GM21381 (cell line): Measurements from ENCODE around the gene BTNL2.
A peak's percentile ranks its signal among the peaks of the same experiment; 100 is the strongest.
"Not testable (repeated sequence)": the region's sequence is repeated elsewhere in the genome, so short reads cannot be mapped to it uniquely, and the experiment has no call there.

Experiments
- ATAC-seq: cut with Tn5 transposase; IDR thresholded peaks from one replicate; pipeline ENCODE4 v1.9.1; 2021; ENCODE audit warnings: mild to moderate bottlenecking, moderate library complexity; ENCODE audit not compliant: unreplicated experiment

The BTNL2 gene, protein sequence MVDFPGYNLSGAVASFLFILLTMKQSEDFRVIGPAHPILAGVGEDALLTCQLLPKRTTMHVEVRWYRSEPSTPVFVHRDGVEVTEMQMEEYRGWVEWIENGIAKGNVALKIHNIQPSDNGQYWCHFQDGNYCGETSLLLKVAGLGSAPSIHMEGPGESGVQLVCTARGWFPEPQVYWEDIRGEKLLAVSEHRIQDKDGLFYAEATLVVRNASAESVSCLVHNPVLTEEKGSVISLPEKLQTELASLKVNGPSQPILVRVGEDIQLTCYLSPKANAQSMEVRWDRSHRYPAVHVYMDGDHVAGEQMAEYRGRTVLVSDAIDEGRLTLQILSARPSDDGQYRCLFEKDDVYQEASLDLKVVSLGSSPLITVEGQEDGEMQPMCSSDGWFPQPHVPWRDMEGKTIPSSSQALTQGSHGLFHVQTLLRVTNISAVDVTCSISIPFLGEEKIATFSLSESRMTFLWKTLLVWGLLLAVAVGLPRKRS

DNA sequence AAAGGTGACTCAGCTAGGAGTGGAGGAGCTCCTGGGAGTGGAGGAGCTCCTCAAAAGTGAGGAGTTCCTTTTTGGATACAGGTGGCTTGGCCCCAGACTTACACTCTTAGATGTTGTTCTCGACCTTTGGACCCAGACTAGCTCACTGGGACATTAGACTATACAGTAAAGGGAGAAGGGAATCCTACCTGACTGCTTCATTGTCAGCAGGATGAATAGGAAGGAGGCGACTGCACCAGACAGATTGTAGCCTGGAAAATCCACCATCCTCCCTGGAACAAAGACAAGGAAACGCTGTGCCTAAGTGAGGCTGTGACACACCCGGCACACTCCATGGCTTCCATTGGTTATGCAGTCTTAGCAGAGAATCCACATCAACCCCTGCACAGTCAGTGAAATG is at the start of gene BTNL2:
BTNL2 (minus strand) TSS at position 325 of the 400 bp plus-strand sequence; CDS start at position 267, 58 bp downstream.
- no peak for ATAC-seq

DNA sequence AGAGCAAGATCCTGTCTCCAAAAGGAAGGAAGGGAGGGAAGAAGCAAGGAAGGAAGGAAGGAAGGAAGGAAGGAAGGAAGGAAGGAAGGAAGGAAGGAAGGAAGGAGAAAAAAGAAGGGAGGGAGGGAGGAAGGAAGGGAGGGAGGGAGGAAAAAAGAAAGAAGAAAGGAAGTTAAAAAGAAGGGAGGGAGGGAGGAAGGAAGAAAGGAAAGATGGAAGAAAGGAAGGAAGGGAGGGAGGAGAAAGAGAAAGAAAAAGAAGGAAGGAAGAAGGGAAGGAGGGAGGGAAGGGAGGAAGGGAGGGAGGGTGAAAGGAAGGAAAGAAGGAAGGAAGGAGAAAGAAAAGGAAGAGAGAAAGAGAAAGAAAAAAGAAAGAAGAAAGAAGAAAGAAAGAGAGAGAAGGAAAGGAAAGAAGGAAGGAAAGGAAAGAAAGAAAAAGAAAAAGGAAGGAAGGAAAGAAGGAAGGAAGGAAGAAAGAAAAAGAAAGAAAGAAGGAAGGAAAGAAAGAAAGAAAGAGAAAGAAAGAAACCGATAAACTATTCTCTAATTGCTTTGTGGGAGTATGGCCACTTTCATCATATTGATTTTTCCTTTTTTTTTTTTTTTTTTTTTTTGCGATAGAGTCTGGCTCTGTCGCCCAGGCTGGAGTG is 42.2 kb upstream of the BTNL2 start:
- no peak for ATAC-seq

DNA sequence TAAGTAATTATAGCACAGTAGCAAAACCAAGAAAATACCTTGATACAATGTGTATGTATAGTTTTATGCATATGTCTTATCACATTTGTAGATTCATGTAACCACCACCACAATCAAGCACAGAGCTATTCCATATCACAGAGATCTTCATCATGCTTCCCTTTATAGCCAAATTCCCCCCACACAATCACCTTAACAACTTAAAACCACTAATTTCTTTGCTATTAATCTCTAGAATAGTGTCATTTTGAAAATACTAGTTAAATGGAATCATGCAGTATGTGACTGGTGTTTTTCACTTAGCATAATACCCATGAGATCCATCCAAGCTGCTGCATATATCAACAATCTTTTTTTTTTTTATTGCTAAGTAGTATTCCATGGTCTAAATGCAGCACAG is 41.0 kb upstream of the BTNL2 start:
- ATAC-seq, result no peak

DNA sequence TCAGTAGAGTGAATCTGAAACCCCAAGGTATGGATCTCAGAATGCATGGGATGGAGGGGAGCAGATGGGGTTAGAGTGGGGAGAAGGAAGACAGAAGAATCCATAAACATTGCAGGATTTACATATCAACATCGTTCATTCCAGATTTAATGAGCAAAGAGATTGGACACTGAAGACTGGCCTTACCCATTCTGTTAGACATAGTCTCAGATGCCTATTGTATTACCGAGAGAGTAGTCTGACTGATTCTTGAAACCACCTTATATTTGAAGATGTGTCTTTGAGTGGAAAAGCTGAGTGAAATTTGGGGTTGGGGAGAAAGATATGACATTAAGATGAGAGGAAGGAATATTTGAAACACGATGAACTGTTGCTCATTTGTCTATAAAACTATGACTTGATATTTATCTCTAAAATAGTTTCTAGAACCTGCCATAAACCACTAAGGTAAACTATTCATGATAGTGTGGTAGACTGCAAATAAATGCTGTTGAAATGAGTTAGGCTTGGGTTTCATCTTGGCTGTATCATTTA is 38.4 kb upstream of the BTNL2 start:
- no peak for ATAC-seq

DNA sequence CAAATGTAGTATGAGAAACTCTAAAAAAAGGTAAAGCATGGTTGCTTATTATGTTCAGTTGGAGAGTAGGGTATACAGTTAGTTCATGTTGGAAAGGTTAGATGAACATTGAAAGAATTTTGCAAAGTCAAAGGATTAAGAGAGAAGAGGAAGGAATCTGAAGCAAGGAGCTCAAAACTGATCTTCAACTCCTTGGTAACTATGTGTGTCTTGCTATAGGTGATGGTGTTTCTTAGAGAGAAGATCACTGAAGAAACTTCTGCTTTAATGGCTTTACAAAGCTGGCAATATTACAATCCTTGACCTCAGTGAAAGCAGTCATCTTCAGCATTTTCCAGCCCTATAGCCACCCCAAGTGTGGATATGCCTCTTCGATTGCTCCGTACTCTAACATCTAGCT is 37.5 kb upstream of the BTNL2 start:
- ATAC-seq, result no peak

DNA sequence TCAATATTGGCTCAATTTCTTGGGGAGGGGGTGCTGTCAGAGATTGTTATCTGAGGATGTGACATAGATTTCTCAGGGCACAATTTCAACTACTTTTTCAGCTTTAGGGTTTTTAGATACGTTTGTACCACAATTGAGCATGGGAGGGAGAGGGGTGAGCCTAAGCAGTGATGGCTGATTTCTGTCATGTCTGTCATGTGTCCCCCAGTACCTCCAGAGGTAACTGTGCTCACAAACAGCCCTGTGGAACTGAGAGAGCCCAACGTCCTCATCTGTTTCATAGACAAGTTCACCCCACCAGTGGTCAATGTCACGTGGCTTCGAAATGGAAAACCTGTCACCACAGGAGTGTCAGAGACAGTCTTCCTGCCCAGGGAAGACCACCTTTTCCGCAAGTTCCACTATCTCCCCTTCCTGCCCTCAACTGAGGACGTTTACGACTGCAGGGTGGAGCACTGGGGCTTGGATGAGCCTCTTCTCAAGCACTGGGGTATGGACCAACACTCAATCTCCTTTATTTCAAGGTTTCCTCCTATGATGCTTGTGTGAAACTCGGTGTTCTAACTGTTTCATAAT is 36.1 kb upstream of the BTNL2 start:
- no peak for ATAC-seq

DNA sequence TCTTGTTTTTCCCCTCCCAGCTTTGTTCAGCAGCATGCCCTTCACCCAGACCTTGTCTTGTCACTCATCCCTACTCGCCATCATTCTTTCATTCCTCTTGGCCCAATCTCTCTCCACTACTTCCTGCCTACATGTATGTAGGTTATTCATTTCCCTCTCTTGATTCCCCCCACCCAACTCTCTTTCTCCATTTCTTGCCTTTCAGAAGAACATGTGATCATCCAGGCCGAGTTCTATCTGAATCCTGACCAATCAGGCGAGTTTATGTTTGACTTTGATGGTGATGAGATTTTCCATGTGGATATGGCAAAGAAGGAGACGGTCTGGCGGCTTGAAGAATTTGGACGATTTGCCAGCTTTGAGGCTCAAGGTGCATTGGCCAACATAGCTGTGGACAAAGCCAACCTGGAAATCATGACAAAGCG is 35.3 kb upstream of the BTNL2 start:
- no peak for ATAC-seq

DNA sequence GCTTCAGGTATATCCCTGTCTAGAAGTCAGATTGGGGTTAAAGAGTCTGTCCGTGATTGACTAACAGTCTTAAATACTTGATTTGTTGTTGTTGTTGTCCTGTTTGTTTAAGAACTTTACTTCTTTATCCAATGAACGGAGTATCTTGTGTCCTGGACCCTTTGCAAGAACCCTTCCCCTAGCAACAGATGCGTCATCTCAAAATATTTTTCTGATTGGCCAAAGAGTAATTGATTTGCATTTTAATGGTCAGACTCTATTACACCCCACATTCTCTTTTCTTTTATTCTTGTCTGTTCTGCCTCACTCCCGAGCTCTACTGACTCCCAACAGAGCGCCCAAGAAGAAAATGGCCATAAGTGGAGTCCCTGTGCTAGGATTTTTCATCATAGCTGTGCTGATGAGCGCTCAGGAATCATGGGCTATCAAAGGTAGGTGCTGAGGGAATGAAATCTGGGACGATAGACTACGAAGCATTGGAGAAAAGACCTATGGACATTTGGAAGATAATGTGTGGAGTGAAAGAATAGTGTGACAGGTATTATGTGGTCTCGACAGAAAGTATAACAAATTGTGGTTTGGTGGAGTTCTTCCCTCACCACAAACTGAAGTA is 32.7 kb upstream of the BTNL2 start, which contains the start of gene HLA-DRA:
HLA-DRA (plus strand) TSS at position 286 of the 613 bp plus-strand sequence; CDS start at position 350, 64 bp downstream.
- peak; percentile 73 for ATAC-seq

DNA sequence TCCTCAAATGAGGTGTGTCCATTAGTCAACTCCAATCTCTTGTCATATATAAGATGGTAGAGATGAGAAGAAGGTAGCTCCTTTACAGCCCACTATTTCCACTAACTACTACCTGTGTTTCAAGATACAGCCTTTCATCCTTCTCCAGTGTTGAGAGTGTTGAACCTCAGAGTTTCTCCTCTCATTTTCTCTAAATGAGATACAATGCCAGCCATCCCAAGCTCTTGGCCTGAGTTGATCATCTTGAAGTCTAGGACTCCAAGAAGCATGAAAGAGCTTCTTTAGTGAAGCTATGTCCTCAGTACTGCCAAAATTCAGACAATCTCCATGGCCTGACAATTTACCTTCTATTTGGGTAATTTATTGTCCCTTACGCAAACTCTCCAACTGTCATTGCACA is 32.2 kb upstream of the BTNL2 start:
- no peak for ATAC-seq

DNA sequence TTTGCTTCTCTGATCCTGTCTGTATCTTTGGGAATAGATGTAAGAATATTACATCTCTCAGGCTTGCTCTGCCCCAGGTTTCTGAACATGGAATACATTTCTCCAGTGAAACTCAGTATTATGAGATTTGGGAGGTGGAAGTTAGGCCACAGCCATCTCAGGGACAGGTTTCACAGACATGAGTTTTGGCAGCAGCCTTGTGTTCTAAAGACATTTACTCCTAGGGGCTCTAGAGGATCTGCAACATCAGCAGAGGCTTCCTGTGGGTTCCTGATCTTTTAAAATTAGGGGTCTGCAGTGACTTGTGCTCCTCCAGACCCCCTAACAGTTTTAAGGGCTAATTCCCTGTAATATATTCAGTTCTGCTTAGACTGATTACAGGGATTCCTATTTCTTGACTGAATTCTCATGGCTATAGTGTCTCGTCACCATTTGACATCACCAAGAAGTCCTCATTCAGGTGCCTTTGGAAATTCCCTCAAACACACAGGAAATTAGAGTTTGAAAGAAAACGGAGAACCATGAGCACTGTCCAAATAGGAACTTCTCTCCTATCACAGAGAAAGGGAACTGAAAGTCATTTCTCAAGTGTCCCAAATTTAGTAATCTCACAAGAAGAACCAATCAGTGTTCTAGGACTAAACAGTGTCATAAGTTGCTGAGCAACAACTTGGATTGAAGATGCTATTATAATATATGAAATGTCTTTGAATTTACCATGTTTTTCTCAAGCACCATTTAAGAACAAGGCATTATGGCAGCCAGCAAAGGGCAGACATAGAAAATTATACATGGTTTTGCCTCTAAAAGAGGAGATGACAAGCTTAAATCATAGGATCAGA is 30.2 kb upstream of the BTNL2 start:
- peak; percentile 66 for ATAC-seq

DNA sequence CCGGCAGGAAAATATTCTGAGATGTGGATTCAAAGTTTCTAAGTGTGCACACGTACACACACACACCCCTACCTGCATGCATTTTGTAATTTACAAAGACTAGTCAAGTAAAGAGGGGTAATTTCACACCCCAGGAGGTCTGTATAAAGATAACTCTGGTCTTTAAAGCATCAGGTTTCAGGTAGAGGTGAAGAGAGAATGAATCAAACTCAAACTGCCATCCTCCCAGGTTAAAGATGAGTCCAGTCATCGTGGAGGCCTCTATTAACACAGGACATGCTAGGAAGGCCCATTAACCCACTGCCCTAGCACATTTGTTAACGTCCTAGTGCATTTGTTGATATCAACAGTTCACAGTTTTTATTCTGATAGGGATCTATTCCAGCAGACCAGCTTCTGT is 29.2 kb upstream of the BTNL2 start:
- no peak for ATAC-seq

DNA sequence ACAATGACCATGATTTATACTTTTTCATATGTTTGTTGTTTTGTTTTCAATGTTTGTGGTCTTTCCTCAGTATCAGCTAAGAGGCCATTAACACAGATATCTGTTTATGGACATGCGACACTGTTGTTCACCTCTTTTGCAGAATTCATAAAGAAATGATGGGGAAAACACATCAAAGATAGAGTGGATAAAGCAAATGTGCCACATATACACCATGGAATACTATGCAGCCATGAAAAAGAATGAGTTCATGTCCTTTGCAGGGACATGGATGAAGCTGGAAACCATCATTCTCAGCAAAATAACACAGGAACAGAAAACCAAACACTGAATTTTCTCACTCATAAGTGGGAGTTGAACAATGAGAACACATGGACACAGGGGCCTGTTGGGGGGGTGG is 27.0 kb upstream of the BTNL2 start:
- not testable (repeated sequence) for ATAC-seq

DNA sequence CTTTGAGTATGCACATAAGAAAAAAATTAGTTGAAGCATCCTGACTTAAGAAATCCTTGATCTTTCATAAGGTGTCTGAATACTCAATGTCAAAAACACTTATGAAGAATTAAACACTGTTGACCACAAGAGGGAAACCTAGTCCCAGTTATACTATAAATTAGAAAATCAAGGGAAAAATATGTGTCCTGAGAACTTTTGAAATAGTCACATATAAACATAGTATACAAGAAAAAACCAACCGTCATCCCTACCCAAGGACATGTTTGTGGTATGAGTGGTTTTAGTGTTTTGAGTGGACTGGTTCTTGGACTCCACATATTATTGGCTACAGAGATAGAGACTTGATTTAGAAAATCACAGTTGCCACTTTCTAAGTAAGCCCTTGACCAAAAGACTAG is 25.1 kb upstream of the BTNL2 start:
- no peak for ATAC-seq

DNA sequence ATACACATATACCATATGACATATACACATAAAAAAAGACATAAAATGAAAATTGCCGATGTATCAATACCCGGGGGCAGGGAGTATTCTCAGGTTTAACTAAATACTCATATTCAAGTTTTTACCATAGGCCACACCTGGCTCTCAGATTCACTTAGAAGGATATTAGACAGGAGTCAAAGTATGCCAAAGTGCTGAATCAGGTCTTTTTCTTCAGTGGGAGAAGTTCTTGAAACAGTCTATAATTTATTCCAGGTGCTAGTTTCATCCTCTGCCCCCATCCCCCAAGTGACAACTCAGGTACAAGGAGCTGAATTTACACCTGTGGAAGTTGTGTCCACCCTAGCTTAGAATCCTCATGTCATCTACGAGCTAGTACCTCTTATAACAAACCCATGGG is 24.2 kb upstream of the BTNL2 start:
- ATAC-seq, result no peak

DNA sequence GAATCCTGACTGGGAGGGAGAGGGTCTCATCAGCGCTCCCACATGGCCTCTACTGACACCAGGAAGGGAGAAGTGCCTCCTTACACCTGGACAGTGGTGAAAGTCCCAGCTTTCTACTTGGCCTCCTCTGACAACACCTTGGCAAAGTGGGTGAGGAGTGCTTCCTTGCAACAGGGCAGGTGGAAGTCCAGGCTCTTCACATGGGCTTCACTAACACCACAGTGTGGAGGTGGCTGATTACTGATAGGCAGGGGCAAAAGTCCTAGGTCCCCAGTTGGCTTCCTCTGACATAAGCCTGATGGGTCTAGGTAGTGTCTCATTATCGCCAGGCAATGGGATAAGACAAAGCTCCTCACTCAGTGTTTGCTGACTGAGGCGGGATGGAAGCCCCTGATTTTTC is 23.2 kb upstream of the BTNL2 start:
- no peak for ATAC-seq

DNA sequence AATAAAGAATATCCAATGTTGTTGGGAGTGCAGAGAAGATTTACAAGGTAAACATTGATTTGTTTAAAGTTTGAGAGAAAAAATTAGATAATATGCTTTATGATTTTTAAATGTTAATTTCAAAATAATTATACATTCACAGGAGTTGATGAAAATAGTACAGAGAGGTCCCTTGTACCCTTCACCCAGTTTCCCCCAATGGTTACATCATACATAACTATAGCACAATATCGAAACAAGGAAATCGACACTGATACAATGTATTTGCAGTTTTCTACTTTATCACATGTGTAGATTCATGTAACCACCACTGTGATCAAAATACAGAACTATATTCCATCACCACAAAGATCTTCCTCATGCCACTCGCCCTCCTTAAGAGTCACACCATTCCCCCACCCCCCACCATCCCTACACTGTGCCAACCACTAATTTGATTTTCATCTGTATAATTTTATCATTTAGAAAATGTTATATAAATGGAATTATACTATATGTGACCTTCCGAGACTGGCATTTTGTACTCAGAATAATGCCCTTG is 21.0 kb upstream of the BTNL2 start:
- ATAC-seq, result no peak

DNA sequence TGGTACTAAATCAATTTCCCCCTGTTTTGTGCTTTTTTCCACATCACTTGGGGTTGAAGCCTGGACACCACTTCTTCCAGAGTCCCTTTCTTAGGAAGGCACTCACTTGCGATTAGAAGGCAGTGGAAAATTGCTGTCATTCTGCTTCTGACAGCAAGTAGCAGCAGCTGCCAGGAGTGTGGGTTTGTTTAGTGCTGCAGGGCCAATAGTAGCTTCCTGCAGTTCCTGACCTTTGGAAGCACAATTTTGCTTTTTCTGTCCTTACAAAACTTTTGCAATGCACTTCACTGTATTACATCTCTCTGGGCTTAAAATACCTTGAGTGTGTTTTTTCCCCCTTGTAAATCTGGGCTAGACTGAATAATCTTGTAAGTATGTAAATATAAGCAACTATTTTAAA is 20.2 kb upstream of the BTNL2 start:
- ATAC-seq, result no peak

DNA sequence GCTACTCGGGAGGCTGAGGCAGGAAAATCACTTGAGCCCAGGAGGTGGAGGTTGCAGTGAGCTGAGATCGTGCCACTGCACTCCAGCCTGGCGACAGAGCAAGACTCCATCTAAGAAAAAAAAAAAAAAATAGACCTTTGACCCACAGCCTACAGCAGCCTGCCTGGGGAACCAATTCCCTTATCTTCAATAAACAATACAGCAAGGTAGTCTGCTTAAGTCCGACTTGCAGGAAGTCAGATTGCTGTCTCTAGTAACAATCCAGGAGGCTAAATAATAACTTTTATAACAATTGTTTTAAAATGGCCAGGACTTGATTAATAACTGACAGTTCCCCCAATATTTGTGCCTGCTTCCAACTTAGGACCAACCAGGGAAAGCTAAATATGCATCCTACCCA is 19.4 kb upstream of the BTNL2 start:
- ATAC-seq, result no peak

DNA sequence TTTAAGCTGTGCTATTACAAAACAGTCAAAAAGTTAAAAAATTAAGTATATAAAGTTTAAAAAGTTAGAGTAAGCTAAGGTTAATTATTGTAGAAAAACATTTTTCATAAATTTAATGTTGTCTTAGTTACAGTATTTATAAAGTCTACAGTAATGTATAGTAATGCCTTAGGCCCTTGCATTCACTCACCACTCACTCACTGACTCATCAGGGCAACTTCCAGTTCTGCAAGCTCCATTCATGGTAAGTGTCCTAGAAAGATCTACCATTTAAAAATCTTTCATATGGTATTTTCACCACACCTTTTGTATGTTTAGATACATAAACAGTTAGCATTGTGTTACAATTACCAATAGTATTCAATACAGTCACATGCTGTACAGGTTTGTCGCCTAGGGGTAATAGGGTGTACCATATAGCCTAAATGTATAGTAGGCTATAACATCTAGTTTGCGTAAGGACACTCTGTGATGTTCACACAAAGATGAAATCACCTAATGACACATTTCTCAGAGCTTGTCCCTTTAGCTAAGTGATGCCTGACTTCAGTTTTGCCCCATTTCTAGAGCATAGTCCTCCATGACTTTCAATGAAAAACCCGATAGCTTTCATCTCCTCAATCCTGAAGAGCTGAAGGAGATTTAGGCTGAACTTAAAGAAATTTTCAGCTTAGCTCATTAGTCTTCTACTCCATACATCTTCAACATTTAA is 17.8 kb upstream of the BTNL2 start:
- no peak for ATAC-seq
